ENCODE results near the gene KREMEN2. TPM values are rescaled to one million over a fixed set of nuclear protein-coding genes. Genes with fewer than 3 reads are reported as not detected.

The KREMEN2 gene
- total RNA-seq, 1 donor from 2014 or later, result not detected

Other genes with a start within 250 kb of the KREMEN2 start
- gene PRSS27, start 244.1 kb upstream of the KREMEN2 start, total RNA-seq, result 1.0 and 1.2 TPM in 2 replicates
- gene SRRM2, start 211.6 kb upstream of the KREMEN2 start, total RNA-seq, result 559 and 595 TPM in 2 replicates
- 232 TPM in 2 replicates for gene ELOB, start 187.0 kb upstream of the KREMEN2 start, total RNA-seq
- not detected in 2 replicates for gene PRSS33, start 176.7 kb upstream of the KREMEN2 start, total RNA-seq
- gene PRSS41, start 165.8 kb upstream of the KREMEN2 start, total RNA-seq, result not detected in 2 replicates
- 5.7 and 6.6 TPM in 2 replicates for gene PRSS21, start 147.0 kb upstream of the KREMEN2 start, total RNA-seq
- 6.5 and 8.0 TPM in 2 replicates for gene ZG16B, start 134.0 kb upstream of the KREMEN2 start, total RNA-seq
- not detected in 2 replicates for gene PRSS22, start 106.1 kb upstream of the KREMEN2 start, total RNA-seq
- gene FLYWCH2, start 81.1 kb upstream of the KREMEN2 start, total RNA-seq, result 20.0 and 23.6 TPM in 2 replicates
- 61.6 and 67.3 TPM in 2 replicates for gene FLYWCH1, start 52.3 kb upstream of the KREMEN2 start, total RNA-seq
- gene PAQR4, start 5.1 kb downstream of the KREMEN2 start, total RNA-seq, result 43.0 and 49.9 TPM in 2 replicates
- gene PKMYT1, start 16.2 kb downstream of the KREMEN2 start, total RNA-seq, result 124 and 125 TPM in 2 replicates
- gene CLDN9, start 48.6 kb downstream of the KREMEN2 start, total RNA-seq, result 0.43 and 0.77 TPM in 2 replicates
- not detected in 2 replicates for gene CLDN6, start 53.9 kb downstream of the KREMEN2 start, total RNA-seq
- 4.8 and 5.7 TPM in 2 replicates for gene TNFRSF12A, start 56.1 kb downstream of the KREMEN2 start, total RNA-seq
- gene HCFC1R1, start 59.7 kb downstream of the KREMEN2 start, total RNA-seq, result 29.2 and 31.2 TPM in 2 replicates
- 64.3 and 65.9 TPM in 2 replicates for gene THOC6, start 59.8 kb downstream of the KREMEN2 start, total RNA-seq
- 0.20 and 0.23 TPM in 2 replicates for gene BICDL2, start 72.7 kb downstream of the KREMEN2 start, total RNA-seq
- 71.1 and 75.1 TPM in 2 replicates for gene MMP25, start 82.3 kb downstream of the KREMEN2 start, total RNA-seq
- 3,664 and 3,681 TPM in 2 replicates for gene IL32, start 101.4 kb downstream of the KREMEN2 start, total RNA-seq
- 0.11 and 0.30 TPM in 2 replicates for gene ZSCAN10, start 135.0 kb downstream of the KREMEN2 start, total RNA-seq
- gene ZNF205, start 148.3 kb downstream of the KREMEN2 start, total RNA-seq, result 0.23 TPM in 1 of 2 replicates, not detected in the other
- gene ZNF213, start 170.8 kb downstream of the KREMEN2 start, total RNA-seq, result 10.8 and 11.0 TPM in 2 replicates
- gene OR1F1, start 223.9 kb downstream of the KREMEN2 start, total RNA-seq, result not detected in 2 replicates

Data from T-helper 2 cell treated with Interferon-gamma antibody and Interleukin-4, amounts not matched to agents 100 ng/mL and 5 ng/mL, for 36 hours (primary cell).